GM19193 (cell line): ENCODE data around the gene PATJ.

Experiments
- POLR2A ChIP-seq: IDR thresholded peaks from 4 replicates; pipeline ENCODE4 v1.6.1; 2011; ENCODE audit not compliant: insufficient read depth, insufficient read length; ENCODE audit errors: extremely low read depth

PATJ gene

DNA sequence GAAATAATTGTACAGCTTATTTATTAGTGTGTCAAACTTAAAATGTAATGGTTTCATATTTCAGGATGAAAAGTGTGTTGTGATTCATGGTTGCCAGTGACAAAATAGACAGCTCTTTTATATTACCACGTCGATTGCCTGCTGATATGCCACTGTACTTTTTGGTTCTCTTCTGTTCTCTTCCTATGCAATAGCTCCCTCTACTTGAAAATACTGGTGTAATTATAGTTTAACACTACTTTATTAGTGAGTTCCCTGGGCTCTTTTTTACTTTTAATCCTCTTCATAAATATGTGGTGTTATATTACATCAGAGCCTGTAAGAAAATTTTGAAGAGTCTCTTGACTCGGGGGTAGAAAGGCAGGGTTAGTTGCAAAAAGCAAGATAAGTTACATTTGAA lies 111.3 kb downstream of the PATJ start:
- no peak for TF ChIP-seq POLR2A

DNA sequence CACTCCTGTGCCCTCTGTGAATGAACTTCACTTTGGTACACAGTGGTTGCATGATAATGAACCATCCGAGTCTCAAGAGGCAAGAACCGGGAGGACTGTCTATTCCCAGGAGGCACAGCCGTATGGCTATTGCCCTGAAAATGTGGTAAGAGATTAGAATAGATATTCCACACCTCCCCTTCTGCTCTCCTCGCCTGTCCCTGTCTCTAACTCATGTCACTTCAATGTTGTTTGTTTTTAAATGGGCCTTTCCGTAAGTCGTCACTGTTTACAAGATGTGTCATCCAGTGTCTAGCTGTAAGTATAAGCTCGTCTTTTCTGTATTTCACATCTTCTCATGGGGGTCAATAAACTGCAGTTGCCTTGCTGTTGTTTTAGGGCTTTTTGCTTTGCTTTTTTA lies 122.2 kb downstream of the PATJ start:
- no peak for TF ChIP-seq POLR2A

DNA sequence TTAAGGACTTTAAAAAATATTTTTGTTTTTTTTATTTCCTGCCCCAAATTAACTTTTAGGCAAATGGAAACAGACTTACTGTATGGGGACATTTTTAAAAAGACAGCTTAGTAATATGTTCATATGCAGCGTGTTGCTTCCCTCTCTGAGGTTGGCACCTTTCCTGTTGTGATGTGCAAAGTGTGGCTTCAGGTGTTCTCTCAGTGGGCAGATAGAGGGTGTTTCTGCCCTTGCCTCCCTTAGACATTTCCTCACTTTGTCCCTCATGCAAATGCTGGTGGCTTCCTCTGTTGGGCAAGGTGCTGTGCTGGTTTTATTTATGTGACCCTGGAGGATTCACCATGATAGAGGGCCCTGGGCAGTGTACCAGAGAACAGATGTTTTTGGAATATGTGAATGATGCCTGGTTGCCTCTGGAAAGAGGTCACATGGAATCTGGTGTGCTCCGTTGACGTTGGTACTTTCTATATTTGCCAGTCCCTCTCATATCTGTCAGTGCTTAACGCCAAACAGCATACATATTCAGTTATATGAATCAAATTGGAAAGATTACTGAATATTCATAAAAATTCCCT lies 123.5 kb downstream of the PATJ start:
- TF ChIP-seq POLR2A: no peak

DNA sequence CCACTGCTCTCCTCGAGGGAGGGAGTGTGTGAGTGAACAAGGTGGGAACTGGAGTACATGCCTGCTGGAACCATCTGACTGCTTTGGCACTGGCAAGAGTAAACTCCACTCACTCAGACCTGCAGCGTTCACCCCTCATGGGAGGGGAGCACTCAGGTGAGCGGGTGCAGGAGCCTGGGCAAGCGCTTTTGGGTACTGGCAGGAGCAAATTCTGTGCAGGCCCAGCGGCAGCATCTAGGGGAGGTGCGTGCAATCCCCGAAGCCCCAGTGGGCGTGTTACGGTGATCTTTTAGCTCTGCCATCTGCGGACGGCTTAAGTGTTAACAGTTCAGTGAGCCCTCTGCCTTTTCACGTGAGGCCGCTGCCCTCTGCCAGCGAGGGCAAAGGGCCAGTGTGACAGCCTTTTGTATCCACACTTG lies 127.4 kb downstream of the PATJ start:
- no peak for TF ChIP-seq POLR2A

DNA sequence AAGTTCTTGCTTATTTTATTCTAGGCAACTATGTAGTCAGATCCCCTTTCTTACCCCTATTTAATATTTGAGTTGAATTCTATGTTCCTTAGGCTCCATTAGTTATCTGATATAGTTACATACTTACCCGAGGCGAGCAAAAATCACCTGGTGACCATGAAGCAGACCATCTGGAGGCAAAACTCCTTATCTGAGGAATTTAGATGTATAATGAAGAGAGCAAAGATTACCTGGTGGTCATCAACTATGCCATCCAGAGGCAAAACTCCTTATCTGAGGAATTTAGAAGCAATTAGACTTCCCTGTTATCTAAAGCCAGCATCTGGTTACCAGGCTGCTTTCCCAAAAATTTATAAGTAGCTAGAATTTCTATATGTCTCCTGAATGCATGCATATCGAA lies 129.9 kb downstream of the PATJ start:
- no peak for TF ChIP-seq POLR2A

DNA sequence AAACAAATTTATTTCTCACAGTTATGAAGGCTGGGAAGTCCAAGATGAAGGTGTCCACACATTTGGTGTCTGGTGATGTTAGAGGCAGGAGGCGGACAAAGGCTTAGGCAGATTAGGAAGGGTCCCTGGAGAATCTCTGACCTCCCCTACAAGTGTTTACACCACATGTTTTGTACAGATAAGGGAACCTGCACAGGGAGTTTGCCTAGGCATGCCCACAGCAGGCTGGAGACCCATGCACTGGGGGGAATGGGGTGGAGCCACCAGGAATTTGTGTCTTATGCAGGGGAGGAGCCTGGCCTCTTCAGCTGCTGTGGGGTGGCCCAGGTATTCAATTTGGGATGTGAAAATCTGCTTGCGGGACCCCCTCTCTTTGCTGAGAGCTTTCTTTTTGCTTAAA lies 131.3 kb downstream of the PATJ start:
- TF ChIP-seq POLR2A: no peak

DNA sequence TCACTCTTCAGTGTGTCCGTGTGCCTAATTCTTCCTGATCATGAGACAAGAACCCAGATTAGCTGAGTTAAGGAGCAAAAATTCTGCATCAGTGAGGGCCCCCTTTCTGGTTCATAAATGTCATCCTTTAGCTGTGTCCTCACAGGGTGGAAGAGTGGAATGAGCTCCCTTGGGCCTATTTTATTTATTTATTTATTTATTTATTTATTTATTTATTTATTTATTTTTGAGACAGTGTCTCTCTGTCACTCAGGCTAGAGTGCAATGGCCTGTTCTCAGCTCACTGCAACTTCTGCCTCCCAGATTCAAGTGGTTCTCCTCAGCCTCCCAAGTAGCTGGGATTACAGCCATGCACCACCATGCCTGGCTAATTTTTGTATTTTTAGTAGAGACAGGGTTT lies 131.7 kb downstream of the PATJ start:
- TF ChIP-seq POLR2A: no peak

DNA sequence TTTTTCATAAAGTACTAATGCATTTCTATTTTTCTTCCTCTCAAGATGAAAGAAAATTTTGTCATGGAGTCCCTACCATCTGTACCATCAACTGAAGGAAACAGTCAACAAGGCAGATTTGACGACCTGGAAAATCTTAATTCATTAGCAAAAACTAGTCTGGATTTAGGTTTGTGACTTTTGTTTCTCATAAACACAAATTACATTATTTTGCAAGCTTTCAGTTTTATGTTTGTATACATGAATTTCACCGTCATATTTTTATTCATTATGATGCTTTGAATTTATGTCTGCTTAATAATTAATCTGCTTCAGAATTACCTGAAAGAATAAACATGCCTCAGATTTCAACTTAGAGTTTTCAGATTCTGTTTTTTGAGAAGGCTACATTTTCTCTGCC lies 132.9 kb downstream of the PATJ start:
- TF ChIP-seq POLR2A: no peak

DNA sequence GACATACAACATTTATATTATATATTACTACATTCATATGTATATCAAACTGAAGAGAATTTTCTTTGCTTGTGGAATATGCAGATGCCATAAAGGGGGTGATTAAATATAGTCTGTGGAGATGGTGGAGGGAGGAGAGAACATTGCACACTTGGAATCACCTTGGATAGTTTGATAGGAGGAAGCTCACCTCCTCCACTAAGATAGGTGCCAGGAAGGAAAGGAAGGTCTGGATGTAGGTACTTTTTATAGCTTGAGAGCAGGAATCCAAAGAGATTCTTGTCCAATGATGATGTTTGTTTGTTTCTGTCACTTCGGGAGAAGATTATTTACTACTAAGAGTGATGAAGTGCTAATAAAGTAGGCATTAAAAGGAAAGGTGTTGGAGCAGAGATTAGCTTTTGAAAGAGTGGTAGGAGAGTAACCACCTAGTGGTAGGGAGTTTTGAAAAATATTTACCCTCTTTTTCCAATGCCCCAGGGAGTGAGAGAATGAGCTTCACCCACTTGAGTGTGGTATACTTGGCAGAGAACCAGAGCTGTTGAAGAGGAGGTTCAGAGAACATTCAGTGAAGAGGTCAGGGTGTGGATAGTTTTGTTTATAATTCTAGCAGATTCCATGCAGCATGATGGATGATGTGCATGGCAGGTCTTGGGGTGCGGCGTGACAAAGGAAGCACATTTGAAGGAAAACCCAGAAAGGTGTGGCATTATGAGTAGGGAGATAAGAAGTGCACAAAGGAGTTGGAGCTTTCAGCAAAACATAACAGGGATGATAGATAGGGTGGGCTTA lies 145.0 kb downstream of the PATJ start:
- TF ChIP-seq POLR2A: no peak

DNA sequence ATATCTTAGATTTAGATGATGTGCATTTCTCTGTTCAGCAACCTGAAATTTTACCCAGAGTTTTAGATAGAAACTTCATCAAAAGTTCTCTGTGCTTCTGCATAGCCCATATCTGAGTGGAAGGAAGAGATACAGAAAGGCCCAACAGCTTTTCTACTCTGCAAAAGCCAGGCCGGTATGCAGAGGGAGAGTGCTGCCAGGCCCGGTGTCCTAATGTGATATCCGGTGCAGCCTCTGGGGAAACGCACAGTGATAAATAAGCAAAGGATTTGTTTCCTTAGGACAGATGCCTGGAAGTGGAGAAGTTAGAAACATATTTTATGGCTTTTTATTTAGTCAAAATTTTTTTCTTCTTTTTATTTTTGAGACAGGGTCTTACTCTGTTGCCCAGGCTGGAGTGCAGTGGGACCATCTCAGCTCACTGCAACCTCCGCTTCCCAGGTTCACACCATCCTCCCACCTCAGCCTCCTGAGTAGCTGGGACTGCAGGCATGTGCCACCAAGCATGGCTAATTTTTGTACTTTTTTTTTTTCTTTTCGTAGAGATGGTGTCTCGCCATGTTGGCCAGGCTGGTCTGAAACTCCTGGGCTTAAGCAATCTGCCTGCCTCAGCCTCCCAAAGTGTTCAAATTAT lies 145.8 kb downstream of the PATJ start:
- no peak for TF ChIP-seq POLR2A

DNA sequence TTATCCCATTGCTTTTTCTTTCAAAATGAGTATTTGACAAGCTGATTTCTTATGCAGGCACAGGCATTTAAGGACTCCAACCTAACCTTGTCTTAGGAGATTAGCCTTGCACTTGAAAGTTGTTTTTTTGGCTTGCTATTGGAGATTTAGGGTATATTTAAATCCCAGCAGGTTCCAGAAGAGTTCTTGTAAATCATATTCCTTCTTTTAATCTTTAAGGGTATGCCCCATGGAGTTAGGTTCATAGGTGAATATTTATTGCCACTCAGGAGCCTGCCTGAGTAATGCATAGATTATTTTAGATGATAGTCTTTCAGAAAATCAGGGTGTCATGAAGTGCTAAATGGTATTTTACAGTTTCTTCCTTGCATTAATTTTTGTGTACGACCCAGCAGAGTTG lies 146.5 kb downstream of the PATJ start:
- no peak for TF ChIP-seq POLR2A

DNA sequence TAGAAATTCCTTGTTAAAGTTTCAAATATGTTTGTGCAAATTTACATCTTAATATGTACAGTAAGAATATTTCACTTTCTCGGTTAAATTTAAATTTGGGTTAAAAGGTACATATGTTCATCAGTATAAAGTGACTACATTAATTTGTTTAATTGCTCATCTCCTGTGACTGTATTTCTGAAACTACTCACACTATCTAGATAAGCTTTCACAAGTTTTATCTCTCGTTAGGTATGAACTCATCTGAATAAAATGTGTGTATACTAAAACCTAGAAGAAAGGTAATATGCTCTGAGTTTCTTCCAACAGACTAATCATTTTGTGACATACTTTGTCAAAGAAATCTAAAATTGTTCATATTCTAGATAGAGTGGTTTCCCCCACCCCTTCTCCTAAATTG lies 150.7 kb downstream of the PATJ start:
- TF ChIP-seq POLR2A: no peak

DNA sequence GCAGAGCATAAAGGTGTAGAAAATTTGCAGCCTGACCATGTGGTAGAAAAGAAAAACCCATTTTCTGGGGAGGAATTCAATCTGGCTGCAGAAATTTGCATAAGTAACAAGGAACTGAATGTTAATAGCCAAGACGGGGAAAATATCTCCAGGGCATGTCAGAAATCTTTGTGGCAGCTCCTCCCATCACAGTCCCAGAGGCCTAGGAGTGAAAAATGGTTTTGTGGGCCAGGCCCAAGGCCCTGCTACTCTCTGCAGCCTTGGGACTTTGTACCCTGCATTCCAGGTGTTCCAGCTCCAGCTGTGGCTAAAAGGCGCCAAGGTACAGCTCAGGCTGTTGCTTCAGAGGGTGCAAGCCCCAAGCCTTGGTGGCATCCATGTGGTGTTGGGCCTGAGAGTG lies 152.9 kb downstream of the PATJ start:
- TF ChIP-seq POLR2A: no peak

DNA sequence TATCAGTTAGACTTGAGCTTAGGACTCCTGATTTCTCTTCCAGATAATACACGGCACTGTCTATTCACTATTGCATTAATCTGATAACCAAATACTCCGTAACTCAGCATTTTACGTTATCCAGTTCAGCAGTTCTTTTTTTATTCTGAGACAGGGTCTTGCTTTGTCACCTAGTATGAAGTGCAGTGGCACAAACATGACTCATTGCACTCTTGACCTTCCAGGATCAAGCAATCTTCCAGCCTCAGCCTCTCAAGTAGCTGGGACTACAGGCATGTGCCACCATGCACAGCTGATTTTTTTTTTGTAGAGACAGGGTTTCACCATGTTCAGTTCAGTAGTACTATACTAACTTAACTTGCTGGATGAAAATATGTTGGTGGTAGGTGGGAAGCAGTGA lies 156.4 kb downstream of the PATJ start:
- TF ChIP-seq POLR2A: no peak

DNA sequence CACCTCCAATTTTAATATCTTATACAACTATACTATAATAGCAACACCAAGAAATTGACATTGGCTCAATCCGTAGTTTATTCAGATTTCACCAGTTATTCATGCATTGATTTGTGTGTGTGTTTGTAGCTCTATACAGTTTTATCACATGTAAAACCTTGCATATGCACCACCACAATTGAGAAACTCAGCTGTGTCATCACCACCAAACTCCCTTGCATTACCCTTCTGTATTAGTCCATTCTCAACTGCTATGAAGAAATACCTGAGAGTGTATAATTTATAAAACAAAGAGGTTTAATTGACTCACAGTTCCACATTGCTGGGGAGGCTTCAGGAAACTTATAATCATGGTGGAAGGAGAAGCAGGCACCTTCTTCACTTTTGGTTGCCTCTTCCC lies 162.1 kb downstream of the PATJ start:
- no peak for TF ChIP-seq POLR2A

DNA sequence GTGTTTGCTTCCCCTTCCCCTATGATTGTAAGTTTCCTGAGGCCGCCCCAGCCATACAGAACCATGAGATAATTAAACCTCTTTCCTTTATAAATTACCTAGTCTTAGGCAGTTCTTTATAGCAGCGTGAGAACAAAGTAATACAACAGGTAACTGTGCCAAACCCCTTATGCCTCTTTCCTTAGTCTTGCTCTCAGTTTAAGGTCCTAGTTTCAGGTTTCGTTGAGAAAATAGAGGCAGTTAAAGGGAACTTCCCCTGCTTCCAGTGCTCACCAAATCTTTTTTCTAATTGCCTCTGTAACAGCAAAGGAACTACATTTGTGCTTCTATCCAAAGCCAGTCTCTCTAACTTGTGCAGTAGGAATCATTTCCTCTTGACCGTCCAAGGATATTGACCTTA lies 164.8 kb downstream of the PATJ start:
- no peak for TF ChIP-seq POLR2A
